Measurements from ENCODE around the gene PAOX. TPM values are rescaled to one million over a fixed set of nuclear protein-coding genes. Genes with fewer than 3 reads are reported as not detected.

The PAOX gene
- total and polyA plus RNA-seq, 9 of the 15 experiments (the other 6 are each of a cell fraction or from before 2014, with no cell fraction given) = 0.80 to 6.4 (median 2.6) TPM

- BruUV-seq (replicated peaks) = no TSS peak
- H4K20me1 ChIP-seq (replicated peaks; ENCODE audit: control insufficient read depth, insufficient read depth, low read length) = no peaks in the 10 kb centered on the region
- no peak overlapping the region for H3K27ac ChIP-seq (ENCODE audit: extremely low read depth, low read depth, low read length)
- FAIRE-seq = no peak
- no peak overlapping the region for H3K4me2 ChIP-seq (ENCODE audit: insufficient read depth, low read length)
- DNase-seq (ENCODE audit: extremely low read depth in 1 of 4, low spot score in 3 of 4) = no peak
- no peaks in the 10 kb centered on the region for H3K9me1 ChIP-seq (ENCODE audit: control insufficient read depth, insufficient read depth, low read length)
- no peak overlapping the region for H2AFZ ChIP-seq (ENCODE audit: low read depth, low read length)
- intact Hi-C loops (cut with micrococcal nuclease) (no loop called here), in situ Hi-C loops (cut with MboI) (no loop called here)
- no peak overlapping the region for H3K9ac ChIP-seq (ENCODE audit: insufficient read depth in 1 of 2, low read depth in 2 of 2, low read length in 2 of 2)
- 73% methylated on average over 2 of the region's 2 CpGs for WGBS (ENCODE audit: insufficient coverage, low coverage, missing lambda C conversion rate)
- TF ChIP-seq U2AF1 (optimal IDR thresholded peaks at IDR 0.05; ENCODE audit: low read depth, low read length) (no peak), E2F3 (CRISPR knock-in tag; IDR thresholded peaks at IDR 0.05) (no peak), BCLAF1 (IDR thresholded peaks at IDR 0.05; ENCODE audit: borderline replicate concordance in 1 of 2, control insufficient read depth in 1 of 2, low read depth in 2 of 2, low read length in 1 of 2) (no peak), RREB1 (CRISPR knock-in tag; IDR thresholded peaks at IDR 0.05) (no peak), ZNF586 (CRISPR knock-in tag; conservative IDR thresholded peaks at IDR 0.05) (no peak), MECOM (CRISPR knock-in tag; IDR thresholded peaks at IDR 0.05) (no peak), ZNF175 (CRISPR knock-in tag; IDR thresholded peaks at IDR 0.05; ENCODE audit: low read depth) (no peak), SRSF9 (IDR thresholded peaks at IDR 0.05; ENCODE audit: borderline replicate concordance, low read depth, low read length) (no peak), CREB3L1 (IDR thresholded peaks at IDR 0.05; ENCODE audit: borderline replicate concordance, low read depth) (no peak), SIRT6 (IDR thresholded peaks at IDR 0.05; ENCODE audit: low read depth, low read length) (no peak)
- H3K4me1 ChIP-seq (replicated peaks in 1 of 2; ENCODE audit: control insufficient read depth in 2 of 2, insufficient read depth in 2 of 2, low read length in 2 of 2) = peaks cover 1 to 27% of the 10 kb centered on the region in 2 experiments; a peak in 4 of 5 replicates
- no peak overlapping the region for H3K4me3 ChIP-seq
- POLR2A ChIA-PET = no interaction called here
- no peaks in the 10 kb centered on the region for H3K36me3 ChIP-seq (ENCODE audit: control insufficient read depth, insufficient read depth, low read length)
- H3K27me3 ChIP-seq (ENCODE audit: control insufficient read depth in 2 of 2, insufficient read depth in 2 of 2, low read length in 2 of 2) = no peaks in the 10 kb centered on the region
- no peaks in the 10 kb centered on the region; the same call in 2 of the 3 replicates for H3K79me2 ChIP-seq (ENCODE audit: control insufficient read depth, insufficient read depth, low read length)
- no peaks in the 10 kb centered on the region for H3K9me3 ChIP-seq (replicated peaks; ENCODE audit: control insufficient read depth, insufficient read depth, low read depth, low read length)
- CTCF ChIA-PET (ENCODE audit: low intra/inter-chr PET ratio) = no interaction called here
- no peak for ATAC-seq
These were observed 6.2 kb downstream of the PAOX start for GRCh38 chr10:133385214-133385613.

Measured in K562 (cell line).